ENCODE measurements around the gene GLB1L3. TPM values are rescaled to one million over a fixed set of nuclear protein-coding genes. Genes with fewer than 3 reads are reported as not detected.

GLB1L3 gene
- total and polyA plus RNA-seq, 7 experiments from 2014 or later = 1.0 to 11.4 (median 2.5) TPM

DNA sequence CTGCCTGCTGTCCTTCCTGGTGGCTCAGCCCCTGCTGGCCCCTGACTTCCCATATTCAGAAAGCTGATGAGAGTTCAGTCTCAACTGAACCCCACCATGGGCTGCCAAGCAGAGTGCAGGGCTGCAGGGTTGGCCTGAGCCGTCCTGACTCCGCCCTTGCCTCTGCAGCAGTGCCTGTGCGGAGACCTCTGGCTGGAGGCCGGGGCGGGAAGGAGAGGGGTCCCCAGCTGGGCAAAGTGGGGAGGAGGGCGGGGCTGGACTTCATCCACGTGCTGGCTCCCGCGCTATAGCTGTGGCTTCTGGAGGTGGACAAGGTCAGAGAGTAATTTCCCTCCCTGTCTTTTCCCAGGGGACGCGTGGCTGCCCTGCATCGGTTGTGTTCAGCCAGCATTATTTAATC is 13.6 kb downstream of the GLB1L3 start:
- no peaks in the 10 kb centered on the region for H3K9me3 ChIP-seq (ENCODE audit: control insufficient read depth in 2 of 3, low read length in 3 of 3)
- no peaks in the 10 kb centered on the region for H3K4me1 Mint-ChIP-seq
- no peaks in the 10 kb centered on the region for H3K27me3 ChIP-seq (ENCODE audit: control insufficient read depth in 2 of 2, insufficient read depth in 2 of 2, low read length in 2 of 2)
- H3K36me3 Mint-ChIP-seq = peaks cover 0 to 4% (median 0%) of the 10 kb centered on the region in 5 donors
- H3K27ac ChIP-seq (ENCODE audit: low read depth, low read length) = no peak overlapping the region
- CTCF ChIA-PET = no interaction called here
- intact Hi-C loops (cut with micrococcal nuclease) = no loop called here
- no peaks in the 10 kb centered on the region for H3K4me1 ChIP-seq (ENCODE audit: control insufficient read depth in 2 of 2, insufficient read depth in 2 of 2, low read length in 2 of 2)
- no peak overlapping the region for H3K27ac Mint-ChIP-seq
- ATAC-seq = no peak
- H3K36me3 ChIP-seq (ENCODE audit: control insufficient read depth in 2 of 3, insufficient read depth in 3 of 3, low read length in 3 of 3) = no peaks in the 10 kb centered on the region
- no peaks in the 10 kb centered on the region for H3K27me3 Mint-ChIP-seq
- no peak for DNase-seq
- POLR2A ChIA-PET = no interaction called here
- H3K4me3 Mint-ChIP-seq = no peak overlapping the region
- H3K9me3 Mint-ChIP-seq = no peaks in the 10 kb centered on the region
- H3K4me3 ChIP-seq (ENCODE audit: low read length) = no peak overlapping the region

DNA sequence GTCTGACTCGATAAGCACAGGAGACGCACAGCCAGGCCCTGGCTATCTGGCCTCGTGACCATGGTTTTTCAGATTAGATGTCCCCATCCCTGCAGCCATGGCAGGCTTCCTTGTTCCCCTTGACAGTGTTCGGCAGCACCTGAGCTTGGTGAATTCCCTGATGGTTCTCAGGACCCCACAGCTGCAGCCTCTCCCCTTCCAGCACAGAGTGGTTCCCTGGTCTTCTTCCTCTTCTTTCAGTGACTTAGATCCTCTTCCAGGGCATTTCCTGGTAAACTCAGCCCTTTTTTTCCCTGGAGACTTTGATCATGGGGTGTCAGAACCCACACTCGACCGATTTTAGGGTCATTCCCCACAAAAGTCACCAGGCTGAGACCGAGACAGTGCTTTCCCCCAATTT is 14.5 kb downstream of the GLB1L3 start:
- POLR2A ChIA-PET = no interaction called here
- DNase-seq = no peak
- no peak overlapping the region for H3K4me3 Mint-ChIP-seq
- intact Hi-C loops (cut with micrococcal nuclease) = no loop called here
- no peaks in the 10 kb centered on the region for H3K9me3 ChIP-seq (ENCODE audit: control insufficient read depth in 2 of 3, low read length in 3 of 3)
- no peaks in the 10 kb centered on the region for H3K27me3 ChIP-seq (ENCODE audit: control insufficient read depth in 2 of 2, insufficient read depth in 2 of 2, low read length in 2 of 2)
- no peaks in the 10 kb centered on the region for H3K4me1 ChIP-seq (ENCODE audit: control insufficient read depth in 2 of 2, insufficient read depth in 2 of 2, low read length in 2 of 2)
- peaks cover 0 to 4% (median 0%) of the 10 kb centered on the region in 5 donors for H3K36me3 Mint-ChIP-seq
- CTCF ChIA-PET = no interaction called here
- no peak overlapping the region for H3K4me3 ChIP-seq (ENCODE audit: low read length)
- no peaks in the 10 kb centered on the region for H3K27me3 Mint-ChIP-seq
- no peaks in the 10 kb centered on the region for H3K9me3 Mint-ChIP-seq
- H3K27ac Mint-ChIP-seq = no peak overlapping the region
- no peak for ATAC-seq
- no peaks in the 10 kb centered on the region for H3K36me3 ChIP-seq (ENCODE audit: control insufficient read depth in 2 of 3, insufficient read depth in 3 of 3, low read length in 3 of 3)
- no peaks in the 10 kb centered on the region for H3K4me1 Mint-ChIP-seq
- H3K27ac ChIP-seq (ENCODE audit: low read depth, low read length) = no peak overlapping the region

DNA sequence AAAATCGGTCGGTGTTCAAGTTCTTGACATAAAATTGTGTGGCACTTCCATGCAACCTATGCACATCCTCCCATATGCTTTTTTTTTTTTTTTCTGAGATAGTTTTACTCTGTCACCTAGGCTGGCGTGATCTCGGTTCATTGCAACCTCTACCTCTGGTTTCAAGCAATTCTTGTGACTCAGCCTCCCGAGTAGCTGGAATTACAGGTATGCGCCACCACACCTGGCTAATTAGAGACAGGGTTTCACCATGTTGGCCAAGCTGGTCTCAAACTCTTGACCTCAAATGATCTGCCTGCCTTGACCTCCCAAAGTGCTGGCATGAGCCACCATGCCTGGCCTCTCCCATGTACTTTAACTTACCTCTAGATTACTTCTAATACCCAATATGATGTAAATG is 15.0 kb downstream of the GLB1L3 start:
- H3K9me3 ChIP-seq (ENCODE audit: control insufficient read depth in 2 of 3, low read length in 3 of 3) = no peaks in the 10 kb centered on the region
- no peaks in the 10 kb centered on the region for H3K36me3 ChIP-seq (ENCODE audit: control insufficient read depth in 2 of 3, insufficient read depth in 3 of 3, low read length in 3 of 3)
- H3K4me1 ChIP-seq (ENCODE audit: control insufficient read depth in 2 of 2, insufficient read depth in 2 of 2, low read length in 2 of 2) = no peaks in the 10 kb centered on the region
- DNase-seq = no peak
- H3K4me1 Mint-ChIP-seq = no peaks in the 10 kb centered on the region
- no peak overlapping the region for H3K4me3 Mint-ChIP-seq
- H3K27me3 ChIP-seq (ENCODE audit: control insufficient read depth in 2 of 2, insufficient read depth in 2 of 2, low read length in 2 of 2) = no peaks in the 10 kb centered on the region
- no peaks in the 10 kb centered on the region for H3K27me3 Mint-ChIP-seq
- intact Hi-C loops (cut with micrococcal nuclease) = no loop called here
- H3K27ac ChIP-seq (ENCODE audit: low read depth, low read length) = no peak overlapping the region
- no peak overlapping the region for H3K27ac Mint-ChIP-seq
- peaks cover 0 to 6% (median 0%) of the 10 kb centered on the region in 5 donors for H3K36me3 Mint-ChIP-seq
- ATAC-seq = no peak
- ChIA-PET POLR2A (no interaction called here), CTCF (no interaction called here)
- H3K4me3 ChIP-seq (ENCODE audit: low read length) = no peak overlapping the region
- H3K9me3 Mint-ChIP-seq = no peaks in the 10 kb centered on the region

DNA sequence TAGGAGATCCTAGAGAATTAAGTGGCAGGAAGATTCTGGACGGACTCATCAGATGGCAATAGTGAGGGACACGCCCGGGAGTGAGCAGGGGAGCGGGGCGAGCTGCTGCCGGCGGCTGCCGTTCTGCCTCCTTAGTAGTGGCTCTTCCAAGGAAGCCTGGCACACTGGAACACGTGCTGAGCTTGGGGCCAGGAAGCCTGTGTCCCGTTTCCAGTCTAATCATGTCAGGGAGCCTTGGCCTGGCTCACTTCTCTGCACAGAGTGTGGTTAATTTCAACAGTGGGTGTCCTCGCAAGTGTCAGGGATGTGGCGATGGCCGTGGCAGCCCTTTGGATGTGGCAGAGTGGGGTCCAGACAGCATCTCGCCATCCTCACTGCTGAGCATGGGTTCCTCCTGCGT is 16.5 kb downstream of the GLB1L3 start:
- Mint-ChIP-seq H3K4me3 (no peak overlapping the region), H3K27ac (no peak overlapping the region), H3K36me3 (peaks cover 0 to 6% (median 0%) of the 10 kb centered on the region in 5 donors), H3K27me3 (no peaks in the 10 kb centered on the region), H3K4me1 (no peaks in the 10 kb centered on the region), H3K9me3 (no peaks in the 10 kb centered on the region)
- POLR2A ChIA-PET = no interaction called here
- H3K4me3 ChIP-seq (ENCODE audit: low read length) = no peak overlapping the region
- DNase-seq (no peak), ATAC-seq (no peak)
- H3K9me3 ChIP-seq (ENCODE audit: control insufficient read depth in 2 of 3, low read length in 3 of 3) = no peaks in the 10 kb centered on the region
- CTCF ChIA-PET = interaction anchor here (1.1 kb wide), 1 partner anchor 17 kb away, joined by 3 read pairs; the partner anchor contains the start of gene GLB1L3
- intact Hi-C loops (cut with micrococcal nuclease) = no loop called here
- H3K4me1 ChIP-seq (ENCODE audit: control insufficient read depth in 2 of 2, insufficient read depth in 2 of 2, low read length in 2 of 2) = no peaks in the 10 kb centered on the region
- H3K27me3 ChIP-seq (ENCODE audit: control insufficient read depth in 2 of 2, insufficient read depth in 2 of 2, low read length in 2 of 2) = no peaks in the 10 kb centered on the region
- H3K27ac ChIP-seq (ENCODE audit: low read depth, low read length) = no peak overlapping the region
- H3K36me3 ChIP-seq (ENCODE audit: control insufficient read depth in 2 of 3, insufficient read depth in 3 of 3, low read length in 3 of 3) = no peaks in the 10 kb centered on the region

DNA sequence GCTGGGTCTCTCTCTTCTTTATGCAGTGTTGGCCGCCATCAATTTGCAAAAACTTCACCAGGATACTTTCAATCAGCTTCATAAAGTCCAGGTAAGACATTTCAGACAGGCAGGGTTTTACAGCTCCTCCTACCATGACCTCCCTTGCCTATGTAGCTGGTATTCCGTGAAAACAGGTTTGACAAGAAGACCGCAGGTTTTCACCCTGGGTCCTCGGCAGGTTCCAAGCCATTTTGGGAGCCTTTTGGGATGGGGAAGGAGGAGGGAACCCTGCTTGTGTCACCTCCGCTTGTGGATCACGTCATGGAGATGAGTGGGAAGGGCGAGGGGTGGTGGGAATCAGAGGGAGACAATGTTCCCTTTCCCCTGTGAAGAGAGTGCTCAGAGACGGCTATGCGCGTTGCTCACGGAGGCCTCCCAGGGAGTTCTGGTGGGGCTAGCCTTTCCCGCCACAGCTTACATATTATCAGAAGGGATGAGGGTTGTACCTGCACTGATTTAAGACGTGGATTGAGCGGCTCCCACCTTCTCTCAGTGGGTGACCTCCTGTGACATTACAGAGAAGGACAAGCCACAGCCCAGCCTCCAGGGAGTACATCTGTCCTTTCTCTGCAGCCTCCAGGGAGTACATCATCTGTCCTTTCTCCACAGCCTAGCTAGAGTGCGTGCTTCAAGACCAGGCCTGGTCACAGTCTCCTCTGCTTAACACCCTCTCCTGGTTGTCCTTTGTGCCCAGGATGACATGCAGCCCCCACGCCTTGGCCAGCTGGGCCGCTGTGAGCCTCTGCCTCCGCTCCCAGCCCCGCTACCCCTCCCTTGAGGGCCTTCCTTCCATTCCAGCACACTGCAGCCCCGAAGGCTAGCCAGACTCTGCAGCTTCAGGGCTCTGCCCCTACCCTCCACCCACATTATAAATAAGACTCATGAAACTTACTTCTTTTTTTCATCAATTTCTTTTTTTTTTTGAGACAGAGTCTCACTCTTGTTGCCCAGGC is 17.2 kb downstream of the GLB1L3 start:
- H3K36me3 Mint-ChIP-seq = peaks cover 0 to 6% (median 0%) of the 10 kb centered on the region in 5 donors
- H3K27ac Mint-ChIP-seq = no peak overlapping the region
- H3K9me3 ChIP-seq (ENCODE audit: control insufficient read depth in 2 of 3, low read length in 3 of 3) = no peaks in the 10 kb centered on the region
- H3K27ac ChIP-seq (ENCODE audit: low read depth, low read length) = no peak overlapping the region
- ATAC-seq (no peak), DNase-seq (no peak)
- no peaks in the 10 kb centered on the region for H3K4me1 ChIP-seq (ENCODE audit: control insufficient read depth in 2 of 2, insufficient read depth in 2 of 2, low read length in 2 of 2)
- H3K4me3 Mint-ChIP-seq = no peak overlapping the region
- intact Hi-C loops (cut with micrococcal nuclease) = no loop called here
- H3K27me3 Mint-ChIP-seq = no peaks in the 10 kb centered on the region
- POLR2A ChIA-PET = no interaction called here
- H3K27me3 ChIP-seq (ENCODE audit: control insufficient read depth in 2 of 2, insufficient read depth in 2 of 2, low read length in 2 of 2) = no peaks in the 10 kb centered on the region
- H3K4me3 ChIP-seq (ENCODE audit: low read length) = no peak overlapping the region
- H3K4me1 Mint-ChIP-seq = no peaks in the 10 kb centered on the region
- H3K9me3 Mint-ChIP-seq = no peaks in the 10 kb centered on the region
- CTCF ChIA-PET = interaction anchor here (0.6 to 1.1 kb wide), 2 partner anchors 17 to 20 kb away, joined by 3 read pairs; partner anchors contain the start of gene GLB1L3
- H3K36me3 ChIP-seq (ENCODE audit: control insufficient read depth in 2 of 3, insufficient read depth in 3 of 3, low read length in 3 of 3) = no peaks in the 10 kb centered on the region

DNA sequence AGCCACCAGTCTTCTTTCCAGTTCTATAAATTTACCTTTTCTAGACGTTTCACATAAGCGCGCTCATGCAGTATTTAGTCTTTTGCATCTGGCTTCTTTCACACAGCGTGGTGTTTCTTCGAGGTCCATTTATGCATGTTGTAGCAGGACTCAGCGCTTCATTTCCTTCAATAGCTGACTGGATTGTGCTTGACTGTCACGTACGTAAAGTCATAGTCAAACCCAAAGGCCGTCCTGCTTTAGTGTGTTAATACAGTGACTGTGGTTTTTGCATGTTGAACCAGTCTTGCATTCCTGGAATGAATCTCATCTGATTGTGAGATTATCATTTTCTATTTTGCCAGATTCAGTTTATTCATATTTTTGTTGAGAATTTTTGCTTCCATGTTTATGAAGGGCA is 18.5 kb downstream of the GLB1L3 start:
- Histone ChIP-seq H3K4me3 (ENCODE audit: low read length) (no peak overlapping the region), H3K4me1 (ENCODE audit: control insufficient read depth in 2 of 2, insufficient read depth in 2 of 2, low read length in 2 of 2) (no peaks in the 10 kb centered on the region), H3K27ac (ENCODE audit: low read depth, low read length) (no peak overlapping the region), H3K36me3 (ENCODE audit: control insufficient read depth in 2 of 3, insufficient read depth in 3 of 3, low read length in 3 of 3) (no peaks in the 10 kb centered on the region), H3K9me3 (ENCODE audit: control insufficient read depth in 2 of 3, low read length in 3 of 3) (no peaks in the 10 kb centered on the region), H3K27me3 (ENCODE audit: control insufficient read depth in 2 of 2, insufficient read depth in 2 of 2, low read length in 2 of 2) (no peaks in the 10 kb centered on the region)
- Mint-ChIP-seq H3K9me3 (peaks cover 0 to 4% (median 0%) of the 10 kb centered on the region in 11 donors), H3K27ac (no peak overlapping the region), H3K4me3 (no peak overlapping the region), H3K27me3 (no peaks in the 10 kb centered on the region), H3K36me3 (peaks cover 0 to 9% (median 0%) of the 10 kb centered on the region in 5 donors), H3K4me1 (no peaks in the 10 kb centered on the region)
- no peak for ATAC-seq
- ChIA-PET POLR2A (no interaction called here), CTCF (no interaction called here)
- no peak for DNase-seq
- intact Hi-C loops (cut with micrococcal nuclease) = no loop called here

DNA sequence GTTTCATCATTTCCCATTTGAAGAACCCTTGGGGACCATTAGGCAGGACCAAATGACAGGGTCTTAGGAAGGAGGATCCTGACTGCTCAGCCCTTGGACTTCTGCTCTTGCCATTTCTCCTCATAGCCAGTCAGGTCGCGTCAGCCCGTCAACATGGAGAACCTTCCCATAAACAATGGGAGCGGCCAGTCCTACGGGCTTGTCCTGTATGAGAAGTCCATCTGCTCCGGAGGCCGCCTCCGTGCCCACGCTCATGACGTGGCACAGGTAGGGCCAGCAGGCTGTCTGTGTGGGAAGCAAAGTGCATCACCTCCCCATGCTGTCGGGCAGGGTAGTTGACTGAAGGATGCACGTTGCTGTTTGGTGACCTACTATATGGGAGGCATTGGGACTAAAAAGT is 36.0 kb downstream of the GLB1L3 start:
- H3K27me3 Mint-ChIP-seq = peaks cover 0 to 5% (median 0%) of the 10 kb centered on the region in 5 donors
- H3K36me3 Mint-ChIP-seq = peaks cover 0 to 21% (median 3%) of the 10 kb centered on the region in 5 donors
- Histone ChIP-seq H3K9me3 (ENCODE audit: control insufficient read depth in 2 of 3, low read length in 3 of 3) (peaks cover 0 to 2% (median 0%) of the 10 kb centered on the region in 3 experiments), H3K27me3 (ENCODE audit: control insufficient read depth in 2 of 2, insufficient read depth in 2 of 2, low read length in 2 of 2) (no peaks in the 10 kb centered on the region), H3K4me1 (ENCODE audit: control insufficient read depth in 2 of 2, insufficient read depth in 2 of 2, low read length in 2 of 2) (no peaks in the 10 kb centered on the region), H3K27ac (ENCODE audit: low read depth, low read length) (no peak overlapping the region), H3K36me3 (ENCODE audit: control insufficient read depth in 2 of 3, insufficient read depth in 3 of 3, low read length in 3 of 3) (no peaks in the 10 kb centered on the region), H3K4me3 (ENCODE audit: low read length) (no peak overlapping the region)
- H3K27ac Mint-ChIP-seq = peak overlapping the region in 1 of 9 donors; percentile 13
- peaks cover 0 to 11% (median 7%) of the 10 kb centered on the region in 11 donors for H3K9me3 Mint-ChIP-seq
- no peak overlapping the region for H3K4me3 Mint-ChIP-seq
- ChIA-PET POLR2A (no interaction called here), CTCF (no interaction called here)
- peaks cover 0 to 2% (median 0%) of the 10 kb centered on the region in 7 donors for H3K4me1 Mint-ChIP-seq
- no peak for ATAC-seq
- DNase-seq = no peak
- intact Hi-C loops (cut with micrococcal nuclease) = no loop called here
